K562 (cell line): ENCODE data around the gene AKAP13. TPM values are rescaled to one million over a fixed set of nuclear protein-coding genes. Genes with fewer than 3 reads are reported as not detected.

ENCODE experiments used
- ATAC-seq: fragments of 200-7000 bp; cut with Tn5 transposase; 3 replicates; pipeline ENCODE4 v1.9.1; 2020; ENCODE audit warnings: moderate library complexity
- BruUV-seq: library from RNA; stranded (reverse); fragments of 400-500 nt; replicated peaks from 2 replicates; lab custom pipeline; 2021; lab: Mats Ljungman, UMichigan
- CTCF ChIA-PET: fragments of 300-600 bp; formaldehyde crosslinking; extraction: SDS; loops from one replicate; lab custom pipeline; 2021; ENCODE audit warnings: low intra/inter-chr PET ratio; lab: Yijun Ruan, JAX
- POLR2A ChIA-PET: fragments of 300-600, 350-650 bp; sonication (Branson Sonifier 250); formaldehyde crosslinking; extraction: SDS; loops from one replicate; lab custom pipeline; 2021; ENCODE audit warnings: antibody characterized with exemption, inconsistent platforms; lab: Yijun Ruan, JAX
- DNase-seq, 4 experiments: peaks; one replicate each; pipeline versions ENCODE4 v3.0.0 to v3.0.0-alpha.2; 2011 to 2018; ENCODE audit warnings: low spot score in 3 of 4, mixed read lengths in 3 of 4; ENCODE audit errors: extremely low read depth in 1 of 4
- FAIRE-seq: peaks from 2 replicates; lab custom pipeline; 2011; peaks lifted over from hg19 to GRCh38; lab: Jason Lieb, UNC
- H2AFZ ChIP-seq: 2 replicates; pipeline ENCODE4 v1.6.0; 2011; ENCODE audit warnings: low read depth, low read length, control low read depth, inconsistent platforms
- H3K27ac ChIP-seq: fragments of 200-600 bp; 3 replicates; pipeline ENCODE4 v1.8.0; 2011; ENCODE audit warnings: low read depth, mild to moderate bottlenecking, control low read depth, inconsistent platforms, low read length, moderate library complexity, mixed read lengths; ENCODE audit errors: extremely low read depth
- H3K27me3 ChIP-seq, 2 experiments: fragments of 300-600 bp in 1 of 2; 2 replicates in 1 of 2; 3 replicates in 1 of 2; pipeline versions ENCODE4 v1.6.0 to v1.8.0; 2011; ENCODE audit warnings: inconsistent platforms in 2 of 2, low read length in 2 of 2, mild to moderate bottlenecking in 1 of 2, mixed read lengths in 1 of 2, moderate library complexity in 1 of 2; ENCODE audit not compliant: control insufficient read depth in 2 of 2, insufficient read depth in 2 of 2
- H3K36me3 ChIP-seq: fragments of 300-600 bp; 3 replicates; pipeline ENCODE4 v1.8.0; 2011; ENCODE audit warnings: mild to moderate bottlenecking, low read length, inconsistent platforms; ENCODE audit not compliant: control insufficient read depth, insufficient read depth
- H3K4me1 ChIP-seq, 2 experiments: fragments of 200-600 bp in 1 of 2; replicated peaks in 1 of 2; 2 replicates in 1 of 2; 3 replicates in 1 of 2; pipeline versions ENCODE4 v1.5.1 to v1.8.0; 2011; ENCODE audit warnings: inconsistent platforms in 2 of 2, low read length in 2 of 2, mild to moderate bottlenecking in 1 of 2, mixed read lengths in 1 of 2, moderate library complexity in 1 of 2; ENCODE audit not compliant: control insufficient read depth in 2 of 2, insufficient read depth in 2 of 2
- H3K4me2 ChIP-seq: 2 replicates; pipeline ENCODE4 v1.6.1; 2011; ENCODE audit warnings: low read length, control low read depth, inconsistent platforms, mixed read lengths; ENCODE audit not compliant: insufficient read depth
- H3K4me3 ChIP-seq: fragments of 200-600 bp; sonication (generic), shearing (Covaris generic); 2 replicates; pipeline ENCODE4 v1.5.1; 2016; ENCODE audit warnings: control low read depth, inconsistent platforms
- H3K79me2 ChIP-seq: fragments of 200-600 bp; 3 replicates; pipeline ENCODE4 v1.8.0; 2011; ENCODE audit warnings: low read length, inconsistent platforms; ENCODE audit not compliant: control insufficient read depth, insufficient read depth
- H3K9ac ChIP-seq, 2 experiments: 2 replicates each; pipeline versions ENCODE4 v1.6.0 to v1.6.1; 2011; ENCODE audit warnings: low read depth in 2 of 2, low read length in 2 of 2, control low read depth in 1 of 2, inconsistent platforms in 1 of 2, mild to moderate bottlenecking in 1 of 2, mixed read lengths in 1 of 2; ENCODE audit not compliant: insufficient read depth in 1 of 2
- H3K9me1 ChIP-seq: one replicate; pipeline ENCODE4 v1.6.0; 2011; ENCODE audit warnings: inconsistent platforms, mild to moderate bottlenecking, low read length, moderate library complexity; ENCODE audit not compliant: control insufficient read depth, insufficient read depth
- H3K9me3 ChIP-seq: replicated peaks from 2 replicates; pipeline ENCODE4 v1.5.1; 2011; ENCODE audit warnings: low read depth, low read length, inconsistent platforms; ENCODE audit not compliant: control insufficient read depth, insufficient read depth
- H4K20me1 ChIP-seq: replicated peaks from 2 replicates; pipeline ENCODE4 v1.6.1; 2011; ENCODE audit warnings: low read length, inconsistent platforms, mixed read lengths; ENCODE audit not compliant: control insufficient read depth, insufficient read depth
- BRF1 ChIP-seq: IDR thresholded peaks from 3 replicates; pipeline ENCODE4 v1.6.1; 2011; ENCODE audit warnings: borderline replicate concordance, mild to moderate bottlenecking; ENCODE audit not compliant: insufficient read length; ENCODE audit errors: extremely low read depth
- CHD2 ChIP-seq: IDR thresholded peaks from 2 replicates; pipeline ENCODE4 v1.6.1; 2011; ENCODE audit warnings: low read depth, low read length
- JUND ChIP-seq, 2 experiments: IDR thresholded peaks; 2 replicates in 1 of 2; 3 replicates in 1 of 2; pipeline ENCODE4 v1.6.1; 2011; ENCODE audit warnings: borderline replicate concordance in 2 of 2, low read depth in 2 of 2, low read length in 2 of 2, improper control_type of control experiment in 1 of 2, missing biosample characterization in 1 of 2, missing genetic modification characterization in 1 of 2, missing genetic modification reagents in 1 of 2
- KLF13 ChIP-seq: fragments of 450-650 bp; IDR thresholded peaks from 2 replicates; pipeline ENCODE4 v1.6.1; 2016; ENCODE audit warnings: missing genetic modification characterization, low read depth, mild to moderate bottlenecking, missing compliant biosample characterization, moderate library complexity, borderline replicate concordance
- MCM7 ChIP-seq, 2 experiments: fragments of 450-650 bp; IDR thresholded peaks; 2 replicates each; pipeline ENCODE4 v1.6.1; 2016 to 2018
- POLR3G ChIP-seq: IDR thresholded peaks from 2 replicates; pipeline ENCODE4 v1.6.1; 2011; ENCODE audit not compliant: insufficient read length, insufficient replicate concordance; ENCODE audit errors: extremely low read depth
- RBM34 ChIP-seq: fragments of 200-400 bp; formaldehyde crosslinking; IDR thresholded peaks from 2 replicates; pipeline ENCODE4 v1.6.1; 2018; ENCODE audit warnings: low read length, borderline replicate concordance; ENCODE audit not compliant: insufficient read depth
- SRSF1 ChIP-seq: fragments of 200-400 bp; formaldehyde crosslinking; IDR thresholded peaks from 2 replicates; pipeline ENCODE4 v1.6.1; 2017; ENCODE audit warnings: mild to moderate bottlenecking, low read depth, low read length, moderate library complexity
- TARDBP ChIP-seq: fragments of 450-650 bp; IDR thresholded peaks from 2 replicates; pipeline ENCODE4 v1.6.1; 2016
- ZNF311 ChIP-seq: fragments of 250-450 bp; sonication (Bioruptor Pico); IDR thresholded peaks from 2 replicates; pipeline ENCODE4 v1.4.0; 2020; ENCODE audit warnings: mild to moderate bottlenecking, moderate library complexity
- ZNF696 ChIP-seq: fragments of 250-450 bp; sonication (Bioruptor Pico); conservative IDR thresholded peaks from 2 replicates; pipeline ENCODE4 v1.4.0; 2020; ENCODE audit warnings: mild to moderate bottlenecking, moderate library complexity
- WGBS: fragments of 100-300 bp; shearing (Covaris generic); methylation state at CpG from one replicate; pipeline ENCODE4 v1.1.6; 2016; ENCODE audit warnings: low coverage, mixed read lengths; ENCODE audit not compliant: insufficient coverage; ENCODE audit errors: missing lambda C conversion rate; 5-methylcytosine and 5-hydroxymethylcytosine counted together
- in situ Hi-C: fragments of 300-500 bp; cut with MboI; formaldehyde crosslinking; loops from 4 replicates; pipeline ENCODE4 v1.15.0; 2018; ENCODE audit warnings: inconsistent platforms, mixed read lengths
- intact Hi-C: fragments of 100-400 bp; cut with micrococcal nuclease; formaldehyde crosslinking; loops from 2 replicates; pipeline ENCODE4 v1.14.2; 2022
- polyA plus RNA-seq, 8 experiments: library from polyadenylated mRNA; depleted of rRNA in 4 of 8; stranded (reverse) in 5 of 8; unstranded in 3 of 8; fragments of >200 nt; fragmentation: Nextera tagmentation in 2 of 8; fragmentation: Illumina TruSeq in 1 of 8; extraction: Ambion mirVana in 2 of 8; extraction: Trizol in 1 of 8; gene quantifications; 2 replicates each; pipeline versions ENCODE4 v1.2.1 to v1.2.3, GENCODE V29; 2011 to 2014; ENCODE audit warnings: inconsistent platforms in 1 of 8, missing spikeins in 1 of 8
- total RNA-seq, 7 experiments: library from RNA; depleted of rRNA in 6 of 7; stranded (reverse); fragments of >200 nt in 6 of 7; fragmentation: Illumina TruSeq in 2 of 7; extraction: Trizol in 2 of 7; gene quantifications; 2 replicates each; pipeline versions ENCODE4 v1.2.1 to v1.2.3, GENCODE V29; 2011 to 2021; ENCODE audit warnings: low replicate concordance in 1 of 7
- TF ChIP-seq, protein P1 (sequence below): fragments of 250-450 bp; sonication (Bioruptor Pico); IDR thresholded peaks from 2 replicates; pipeline ENCODE4 v1.9.0; 2021; ENCODE audit warnings: mild to moderate bottlenecking, inconsistent platforms
- TF ChIP-seq, protein P2 (sequence below), 2 experiments: fragments of 200-800 bp in 1 of 2; sonication (Bioruptor generic) in 1 of 2; sonication (generic) in 1 of 2; formaldehyde crosslinking in 1 of 2; IDR thresholded peaks in 1 of 2; conservative IDR thresholded peaks in 1 of 2; 2 replicates each; pipeline versions ENCODE4 v1.5.0 to v1.6.1; 2016 to 2020; ENCODE audit warnings: missing compliant biosample characterization in 1 of 2, missing genetic modification characterization in 1 of 2, missing genetic modification reagents in 1 of 2
- TF ChIP-seq, protein P3 (sequence below): IDR thresholded peaks from 2 replicates; pipeline ENCODE4 v1.6.1; 2011; ENCODE audit not compliant: insufficient read length; ENCODE audit errors: extremely low read depth

The AKAP13 gene
- total and polyA plus RNA-seq, 9 of the 15 experiments (the other 6 are each of a cell fraction or from before 2014, with no cell fraction given), result 0.03 to 1.7 (median 0.42) TPM

DNA sequence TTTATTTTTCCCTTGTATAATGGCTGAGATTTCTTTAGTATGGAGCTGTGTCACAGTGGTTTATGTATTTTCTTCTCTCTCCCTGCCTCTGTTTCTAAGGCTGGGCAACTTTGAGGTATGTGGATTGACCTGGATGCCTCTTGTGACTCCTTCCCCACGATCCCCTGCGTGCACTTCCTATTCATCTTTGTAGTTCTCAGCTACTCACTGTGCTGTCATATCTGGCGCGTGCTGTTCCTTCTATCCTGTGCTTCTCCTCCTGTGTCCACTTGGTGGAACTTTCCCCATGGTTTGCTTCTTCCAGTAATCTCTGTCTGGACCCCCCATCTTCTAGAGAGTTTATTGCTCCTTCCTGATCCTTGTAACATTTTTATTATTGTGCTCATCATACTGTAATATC is 97.3 kb downstream of the AKAP13 start (continued):
- TF ChIP-seq ZNF311 (CRISPR knock-in tag), result no peak
- no peak for TF ChIP-seq SRSF1

DNA sequence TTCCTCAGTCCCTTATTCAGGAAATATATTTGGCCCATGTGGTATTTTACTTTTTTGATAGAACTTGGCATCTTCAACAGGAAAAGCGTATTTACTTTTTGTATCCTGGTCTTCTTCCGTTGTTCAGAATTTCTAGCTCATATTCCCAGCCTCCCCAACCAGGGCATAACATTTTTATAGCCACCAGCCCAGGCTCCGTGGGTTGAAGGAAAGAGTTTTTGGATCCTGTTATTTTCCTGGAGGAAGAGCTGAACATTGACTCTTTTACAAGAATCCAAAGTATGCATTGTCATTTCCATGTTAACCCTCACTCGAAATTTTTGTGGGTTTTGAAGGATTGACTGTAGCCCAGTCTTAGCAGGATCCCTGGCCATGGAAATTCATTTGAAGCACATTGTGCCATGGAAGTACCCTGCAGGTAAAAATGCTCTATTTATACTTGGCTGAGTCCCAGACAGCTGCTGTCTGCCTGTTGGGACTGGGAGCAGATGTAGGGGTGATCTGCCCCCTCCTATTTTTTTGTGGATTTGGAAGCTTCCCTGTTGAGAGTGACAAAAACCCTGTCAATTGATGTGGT is 98.8 kb downstream of the AKAP13 start:
- Histone ChIP-seq H3K4me3 (no peak overlapping the region), H4K20me1 (no peaks in the 10 kb centered on the region), H3K4me1 (no peaks in the 10 kb centered on the region), H3K9me3 (no peaks in the 10 kb centered on the region), H3K4me2 (no peak overlapping the region), H3K9me1 (no peaks in the 10 kb centered on the region), H3K79me2 (no peaks in the 10 kb centered on the region), H2AFZ (no peak overlapping the region), H3K9ac (no peak overlapping the region), H3K27ac (no peak overlapping the region), H3K36me3 (no peaks in the 10 kb centered on the region), H3K27me3 (no peaks in the 10 kb centered on the region)
- no peak for FAIRE-seq
- intact Hi-C loops (no loop called here), in situ Hi-C loops (no loop called here)
- ATAC-seq, result no peak
- no peak for DNase-seq
- BruUV-seq, result no TSS peak
- ChIA-PET POLR2A (no interaction called here), CTCF (no interaction called here)
- 0% methylated on average over 4 of the region's 4 CpGs for WGBS
- TF ChIP-seq TARDBP, result no peak
- no peak for TF ChIP-seq POLR3G
- no peak for TF ChIP-seq JUND (IDR thresholded peaks at IDR 0.05; ENCODE audit: borderline replicate concordance, low read depth, low read length)
- TF ChIP-seq JUND (tag; IDR thresholded peaks at IDR 0.05; ENCODE audit: borderline replicate concordance, low read depth, low read length), result no peak
- TF ChIP-seq ZNF311 (CRISPR knock-in tag), result no peak
- TF ChIP-seq, protein P1, sequence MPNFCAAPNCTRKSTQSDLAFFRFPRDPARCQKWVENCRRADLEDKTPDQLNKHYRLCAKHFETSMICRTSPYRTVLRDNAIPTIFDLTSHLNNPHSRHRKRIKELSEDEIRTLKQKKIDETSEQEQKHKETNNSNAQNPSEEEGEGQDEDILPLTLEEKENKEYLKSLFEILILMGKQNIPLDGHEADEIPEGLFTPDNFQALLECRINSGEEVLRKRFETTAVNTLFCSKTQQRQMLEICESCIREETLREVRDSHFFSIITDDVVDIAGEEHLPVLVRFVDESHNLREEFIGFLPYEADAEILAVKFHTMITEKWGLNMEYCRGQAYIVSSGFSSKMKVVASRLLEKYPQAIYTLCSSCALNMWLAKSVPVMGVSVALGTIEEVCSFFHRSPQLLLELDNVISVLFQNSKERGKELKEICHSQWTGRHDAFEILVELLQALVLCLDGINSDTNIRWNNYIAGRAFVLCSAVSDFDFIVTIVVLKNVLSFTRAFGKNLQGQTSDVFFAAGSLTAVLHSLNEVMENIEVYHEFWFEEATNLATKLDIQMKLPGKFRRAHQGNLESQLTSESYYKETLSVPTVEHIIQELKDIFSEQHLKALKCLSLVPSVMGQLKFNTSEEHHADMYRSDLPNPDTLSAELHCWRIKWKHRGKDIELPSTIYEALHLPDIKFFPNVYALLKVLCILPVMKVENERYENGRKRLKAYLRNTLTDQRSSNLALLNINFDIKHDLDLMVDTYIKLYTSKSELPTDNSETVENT, result no peak
- TF ChIP-seq, protein P2, sequence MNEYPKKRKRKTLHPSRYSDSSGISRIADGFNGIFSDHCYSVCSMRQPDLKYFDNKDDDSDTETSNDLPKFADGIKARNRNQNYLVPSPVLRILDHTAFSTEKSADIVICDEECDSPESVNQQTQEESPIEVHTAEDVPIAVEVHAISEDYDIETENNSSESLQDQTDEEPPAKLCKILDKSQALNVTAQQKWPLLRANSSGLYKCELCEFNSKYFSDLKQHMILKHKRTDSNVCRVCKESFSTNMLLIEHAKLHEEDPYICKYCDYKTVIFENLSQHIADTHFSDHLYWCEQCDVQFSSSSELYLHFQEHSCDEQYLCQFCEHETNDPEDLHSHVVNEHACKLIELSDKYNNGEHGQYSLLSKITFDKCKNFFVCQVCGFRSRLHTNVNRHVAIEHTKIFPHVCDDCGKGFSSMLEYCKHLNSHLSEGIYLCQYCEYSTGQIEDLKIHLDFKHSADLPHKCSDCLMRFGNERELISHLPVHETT (CRISPR knock-in tag; conservative IDR thresholded peaks at IDR 0.05 in 1 of 2, IDR thresholded peaks at IDR 0.05 in 1 of 2), result no peak
- TF ChIP-seq BRF1, result no peak
- TF ChIP-seq, protein P3, sequence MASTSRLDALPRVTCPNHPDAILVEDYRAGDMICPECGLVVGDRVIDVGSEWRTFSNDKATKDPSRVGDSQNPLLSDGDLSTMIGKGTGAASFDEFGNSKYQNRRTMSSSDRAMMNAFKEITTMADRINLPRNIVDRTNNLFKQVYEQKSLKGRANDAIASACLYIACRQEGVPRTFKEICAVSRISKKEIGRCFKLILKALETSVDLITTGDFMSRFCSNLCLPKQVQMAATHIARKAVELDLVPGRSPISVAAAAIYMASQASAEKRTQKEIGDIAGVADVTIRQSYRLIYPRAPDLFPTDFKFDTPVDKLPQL, result no peak
- no peak for TF ChIP-seq MCM7 (IDR thresholded peaks at IDR 0.05)
- no peak for TF ChIP-seq KLF13 (tag)
- TF ChIP-seq CHD2, result no peak
- no peak for TF ChIP-seq RBM34
- no peak for TF ChIP-seq ZNF696 (CRISPR knock-in tag)
